Stimulated activated CD8-positive, alpha-beta memory T cell treated with anti-CD3 and anti-CD28 coated beads, Interleukin-2, amount 100 ng/mL, for 1 hour (primary cell): ENCODE measurements around the gene COL4A5.
"Not testable (repeated sequence)": the region's sequence is repeated elsewhere in the genome, so short reads cannot be mapped to it uniquely, and the experiment has no call there.

Experiments used
- DNase-seq, 2 donors: peaks; one replicate each; pipeline ENCODE4 v3.0.0-alpha.2; 2020; ENCODE audit warnings: low read depth in 2 of 2

COL4A5 gene

GRCh38 chrX:108456971-108457477 lies 17.4 kb downstream of the COL4A5 start:
- no peak for DNase-seq

DNA sequence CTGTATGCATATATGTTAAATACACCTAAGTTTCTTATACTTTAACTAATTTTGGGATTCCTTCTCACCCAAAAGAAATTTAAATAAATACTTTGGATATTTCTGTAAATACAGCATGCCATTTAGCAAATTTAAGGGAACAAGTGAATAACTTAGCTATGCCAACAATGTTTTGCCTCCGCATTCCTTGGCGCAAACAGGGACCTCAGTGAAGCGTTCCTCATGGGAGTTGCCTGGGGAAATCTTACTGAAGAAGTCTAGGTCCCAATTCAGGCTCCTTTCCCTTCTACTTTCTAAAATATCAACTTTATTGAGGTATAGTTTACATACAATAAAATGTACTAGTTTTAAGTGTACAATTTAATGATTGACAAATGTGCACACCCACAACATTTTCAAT lies 25.0 kb downstream of the COL4A5 start:
- no peak for DNase-seq

- no peak for DNase-seq
Measured at GRCh38 chrX:108468486-108468885, 28.8 kb downstream of the COL4A5 start.

DNA sequence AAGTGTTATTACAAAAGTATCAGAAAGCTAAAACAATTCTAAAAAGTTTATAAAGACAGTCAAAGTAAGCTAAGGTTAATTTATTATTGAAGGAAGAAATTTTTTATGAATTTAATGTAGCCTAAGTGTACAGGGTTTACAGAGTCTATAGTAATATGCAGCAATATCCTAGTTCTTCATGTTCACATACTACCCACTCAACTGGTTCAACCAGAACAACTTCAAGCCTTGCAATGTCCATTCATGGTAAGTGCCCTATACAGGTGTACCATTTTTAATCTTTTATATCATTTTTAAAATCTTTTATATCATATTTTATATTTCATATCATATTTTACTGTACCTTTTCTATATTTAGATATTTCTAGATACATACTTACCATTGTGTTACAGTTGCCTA lies 34.3 kb downstream of the COL4A5 start:
- DNase-seq, result no peak

DNA sequence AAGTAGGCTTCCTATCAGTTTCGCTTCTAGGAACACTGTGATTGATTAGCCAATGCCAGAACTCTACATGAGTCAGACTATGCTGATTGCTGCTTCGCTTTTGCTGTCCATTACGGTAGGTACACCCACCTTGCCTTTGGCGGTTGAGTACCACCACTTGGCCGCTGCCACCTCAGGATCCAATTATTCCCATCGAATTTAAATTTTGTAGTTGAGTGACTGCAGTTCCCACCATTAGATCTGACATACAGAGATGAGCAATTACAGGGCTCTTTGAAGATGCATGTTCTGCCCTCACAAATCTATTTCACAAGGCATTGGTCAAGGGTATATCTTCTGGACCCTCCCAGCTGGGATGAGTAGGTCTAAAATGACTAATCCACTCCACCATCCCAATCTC lies 41.9 kb downstream of the COL4A5 start:
- DNase-seq, result not testable (repeated sequence)

DNA sequence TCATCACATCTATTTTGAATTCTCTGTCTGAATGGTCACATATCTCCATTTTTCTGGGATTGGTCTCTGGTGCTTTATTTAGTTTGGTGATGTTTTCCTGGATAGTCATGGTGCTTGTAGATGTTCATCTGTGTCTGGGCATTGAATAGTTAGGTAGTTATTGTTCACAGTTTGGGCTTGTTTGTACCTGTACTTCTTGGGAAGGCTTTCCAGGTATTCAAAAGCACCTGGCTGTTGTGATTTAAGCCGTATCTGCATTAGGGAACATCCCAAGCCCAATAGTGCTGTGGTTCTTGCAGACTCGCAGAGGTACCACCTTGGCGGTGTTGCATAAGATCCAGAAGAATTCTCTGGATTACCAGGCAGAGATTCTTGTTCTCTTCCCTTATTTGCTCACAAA lies 44.6 kb downstream of the COL4A5 start:
- DNase-seq, result no peak

- DNase-seq, result no peak
Measured at GRCh38 chrX:108485960-108486359, 46.3 kb downstream of the COL4A5 start.

DNA sequence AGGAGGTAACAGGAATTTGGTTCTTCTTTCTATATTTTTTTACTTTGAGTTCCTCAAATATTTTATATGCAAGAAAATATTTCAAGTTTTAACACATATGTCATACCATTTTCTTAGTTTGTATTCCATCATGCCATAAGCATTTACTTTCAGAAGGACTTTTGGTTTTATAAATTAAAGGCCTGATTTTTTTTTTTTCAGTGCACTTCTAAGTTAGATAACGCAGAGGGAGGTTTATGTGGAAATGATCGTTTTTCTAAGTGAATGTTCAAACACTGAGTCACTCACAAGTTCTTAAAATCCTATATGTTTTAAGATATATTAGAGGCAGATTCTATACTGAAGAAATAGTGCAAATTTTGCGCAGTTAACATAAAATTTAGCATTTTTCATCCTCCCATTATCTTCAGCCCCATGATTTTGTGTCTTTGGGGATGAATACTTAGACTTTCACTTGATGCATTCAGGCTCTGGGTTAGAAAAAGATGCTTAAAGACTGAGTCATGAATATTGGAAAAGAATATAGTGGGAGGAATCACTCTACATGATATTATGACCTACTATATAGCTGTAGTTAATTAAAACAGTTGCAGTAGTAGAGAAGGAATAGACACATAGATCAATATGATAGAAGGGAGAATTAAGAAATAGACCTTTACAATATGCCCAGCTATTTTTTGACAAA lies 54.9 kb downstream of the COL4A5 start:
- DNase-seq, result no peak

DNA sequence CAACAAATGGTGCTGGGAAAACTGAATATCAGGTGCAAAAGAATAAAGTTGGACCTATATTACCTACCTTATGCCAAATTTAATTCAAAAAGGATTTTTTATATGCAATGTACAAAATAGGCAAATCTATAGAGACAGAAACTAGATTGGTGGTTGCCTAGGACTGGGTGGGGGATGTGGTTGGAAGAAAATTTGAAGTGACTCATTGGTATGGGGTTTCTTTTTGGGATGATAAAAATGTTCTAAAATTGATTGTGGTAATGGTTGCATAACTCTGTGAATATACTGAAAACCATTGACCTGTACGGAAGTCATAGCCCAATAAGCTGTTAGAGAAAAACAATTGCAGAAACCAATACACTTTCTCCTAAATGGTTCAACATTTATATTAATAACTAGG lies 72.1 kb downstream of the COL4A5 start:
- no peak for DNase-seq

DNA sequence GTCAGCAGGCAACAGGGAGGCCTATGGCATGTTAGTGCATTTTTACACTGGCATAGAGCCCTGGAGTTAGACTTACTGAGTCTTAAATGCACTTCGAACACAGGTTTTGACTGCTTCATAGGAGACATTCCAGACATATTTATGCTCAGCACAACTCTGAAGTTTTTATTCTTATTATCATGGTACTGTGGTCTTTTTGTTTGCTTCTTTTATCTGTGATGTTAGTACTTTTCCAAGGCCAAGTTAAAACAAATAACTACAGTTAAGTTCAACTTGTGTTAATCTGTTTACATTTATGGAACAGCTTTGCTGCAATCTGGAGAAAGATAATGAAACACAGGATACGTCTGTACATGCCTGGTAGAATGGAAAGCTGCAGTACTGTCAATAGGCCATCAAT lies 76.5 kb downstream of the COL4A5 start:
- no peak for DNase-seq

GRCh38 chrX:108527724-108528123 lies 88.1 kb downstream of the COL4A5 start:
- no peak for DNase-seq

GRCh38 chrX:108537005-108537404 lies 97.4 kb downstream of the COL4A5 start:
- no peak for DNase-seq

GRCh38 chrX:108541286-108541685 lies 101.6 kb downstream of the COL4A5 start:
- DNase-seq, result no peak

DNA sequence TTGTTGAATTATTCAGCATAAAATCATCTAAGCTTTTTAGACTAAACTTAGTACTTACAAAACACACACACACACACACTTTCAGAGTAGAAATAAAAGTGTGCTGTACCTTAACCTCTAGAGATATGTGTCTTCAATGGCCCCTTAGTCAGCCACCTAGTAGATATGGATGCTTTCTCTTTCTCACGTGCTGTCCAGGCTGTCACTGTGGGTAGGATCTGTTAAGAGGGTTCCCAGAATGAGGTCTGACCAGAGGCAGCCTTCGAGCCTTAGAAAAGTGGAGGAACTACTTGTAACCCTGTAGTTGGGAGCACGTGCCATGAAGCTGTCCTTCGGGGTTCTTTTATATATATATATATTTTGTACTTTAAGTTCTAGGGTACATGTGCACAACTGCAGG lies 117.9 kb downstream of the COL4A5 start:
- DNase-seq, result no peak

DNA sequence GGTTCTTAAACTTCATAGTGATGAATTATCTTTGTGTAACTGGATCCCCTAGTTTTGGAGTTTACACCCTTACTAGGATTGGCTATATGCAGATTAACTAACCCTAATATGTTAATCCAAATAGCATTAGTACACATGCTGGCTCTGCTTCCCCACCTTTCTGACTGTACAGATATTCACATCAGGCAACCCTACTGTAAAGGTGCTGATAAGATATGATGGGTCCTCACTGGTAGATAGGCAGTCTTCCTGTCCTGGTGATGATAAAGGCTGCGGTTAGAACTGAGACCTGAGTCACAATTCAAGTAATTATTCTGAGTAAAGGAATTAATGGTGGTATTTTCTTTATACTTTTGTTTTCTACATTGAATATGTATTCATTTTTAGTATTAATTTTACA lies 118.6 kb downstream of the COL4A5 start:
- no peak for DNase-seq

DNA sequence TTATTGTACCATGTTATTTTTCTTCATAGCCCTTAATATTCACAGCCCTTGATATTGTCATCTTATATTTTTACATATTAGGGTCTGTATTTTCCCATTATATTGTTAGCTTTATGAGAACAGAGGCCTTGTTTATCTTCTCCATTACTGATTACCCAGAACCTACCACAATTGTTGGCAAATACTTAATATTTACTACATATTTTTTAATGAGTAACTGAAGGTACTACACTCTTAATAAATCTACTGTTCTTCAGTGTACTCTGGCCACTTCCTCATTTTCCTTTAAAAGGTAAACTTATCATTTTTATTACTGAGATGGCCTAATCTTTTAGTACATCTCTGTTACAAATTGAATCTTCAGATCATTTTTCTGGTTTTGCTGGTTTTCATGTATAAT lies 133.5 kb downstream of the COL4A5 start:
- no peak for DNase-seq

DNA sequence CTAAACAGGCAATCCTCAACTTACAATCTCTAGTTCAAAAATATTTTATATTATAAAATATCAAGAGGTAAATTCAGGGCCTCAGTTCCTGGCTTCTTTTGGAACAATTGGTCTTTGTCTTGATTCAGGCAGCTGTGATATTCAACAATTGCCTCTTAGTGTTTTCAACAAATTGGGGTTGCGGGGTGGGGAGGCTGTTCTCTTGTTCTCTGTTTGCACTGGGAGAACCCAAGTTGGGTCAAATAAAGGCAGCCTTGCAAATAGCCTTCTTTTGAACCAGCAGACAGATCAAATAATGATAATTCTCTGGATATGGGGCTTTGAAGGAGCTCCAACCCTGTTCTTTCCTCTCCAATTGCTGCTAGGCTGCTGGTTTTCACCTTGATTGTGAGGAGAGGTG lies 142.5 kb downstream of the COL4A5 start:
- DNase-seq, result no peak

GRCh38 chrX:108584617-108585211 lies 145.1 kb downstream of the COL4A5 start:
- DNase-seq, result no peak

DNA sequence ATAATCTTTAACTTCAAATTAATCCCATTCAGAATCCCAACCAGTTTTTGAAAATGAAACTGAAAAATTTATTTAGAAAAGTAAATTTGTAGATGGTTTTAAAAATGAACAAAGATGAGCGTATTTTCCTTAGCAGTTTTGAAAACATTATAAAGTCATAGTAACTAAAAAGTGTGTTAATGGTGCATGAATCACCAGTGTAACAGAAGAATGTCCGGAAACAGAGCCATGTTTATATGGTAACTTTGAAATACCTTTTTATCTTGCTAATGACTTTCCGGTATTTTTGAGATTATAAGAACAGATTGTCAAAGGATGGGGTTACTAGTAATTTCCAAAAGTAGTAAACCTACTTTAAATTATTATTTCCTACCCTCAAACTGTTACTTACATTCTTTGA lies 150.9 kb downstream of the COL4A5 start:
- DNase-seq, result no peak

GRCh38 chrX:108601276-108601675 lies 161.6 kb downstream of the COL4A5 start:
- DNase-seq, result no peak

DNA sequence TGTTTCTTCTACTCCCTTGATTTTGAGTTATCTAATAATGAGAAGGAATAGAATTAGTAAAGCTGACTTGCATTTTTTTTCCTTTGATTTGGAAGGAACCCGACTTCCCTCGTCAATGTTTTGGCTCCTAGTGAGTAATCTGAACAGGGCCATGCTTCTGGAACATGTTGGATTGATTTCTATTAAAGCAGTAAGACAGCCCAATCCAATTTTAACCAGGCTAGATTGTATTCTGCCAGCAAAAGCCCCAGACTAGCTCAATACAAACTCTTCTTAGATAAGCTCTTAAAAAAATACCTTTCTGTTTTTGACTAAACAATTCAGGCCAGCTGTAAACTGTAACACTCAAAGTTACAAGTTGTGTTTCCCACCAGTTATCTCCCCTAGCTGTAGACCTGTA lies 170.5 kb downstream of the COL4A5 start:
- DNase-seq, result no peak

- DNase-seq, result no peak
Measured at GRCh38 chrX:108614616-108615015, 175.0 kb downstream of the COL4A5 start.

DNA sequence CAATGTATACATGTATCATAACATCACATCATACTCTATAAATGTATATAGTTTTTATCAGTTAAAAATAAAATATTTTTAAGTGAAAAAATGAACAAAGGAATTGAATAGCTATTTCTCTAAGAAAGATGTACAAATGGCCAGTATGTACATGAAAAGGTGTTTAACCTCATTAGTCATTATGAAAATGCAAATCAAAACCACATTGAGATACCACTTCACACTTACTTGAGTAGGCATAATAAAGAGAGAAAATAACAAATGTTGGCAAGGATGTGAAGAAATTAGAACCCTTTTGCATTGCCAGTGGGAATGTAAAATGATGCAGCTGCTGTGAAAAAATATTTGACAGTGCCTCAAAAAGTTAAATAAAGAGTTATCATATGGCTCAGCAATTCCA lies 201.2 kb downstream of the COL4A5 start:
- DNase-seq, result no peak
